Lung (tissue), 12 donors: Measurements from ENCODE around the gene SEC14L1. TPM values are rescaled to one million over a fixed set of nuclear protein-coding genes. Genes with fewer than 3 reads are reported as not detected.

Source experiments
- ATAC-seq: fragments of 200-7000 bp; cut with Tn5 transposase; one replicate; pipeline ENCODE4 v1.9.1; 2020; ENCODE audit warnings: moderate number of reproducible peaks; ENCODE audit not compliant: insufficient read depth, low FRiP score
- DNase-seq, 3 donors: peaks; one replicate each; pipeline ENCODE4 v3.0.0-alpha.2; 2013 to 2017
- H3K27ac ChIP-seq, 2 donors: one replicate each; pipeline ENCODE4 v1.5.1; 2013; ENCODE audit warnings: mild to moderate bottlenecking in 2 of 2, moderate library complexity in 2 of 2, control low read depth in 1 of 2, inconsistent platforms in 1 of 2, low read depth in 1 of 2, low read length in 1 of 2
- H3K27me3 ChIP-seq, 3 donors: one replicate each; pipeline ENCODE4 v1.5.1; 2013; ENCODE audit warnings: low read length in 2 of 3; ENCODE audit not compliant: control insufficient read depth in 3 of 3, insufficient read depth in 3 of 3
- H3K36me3 ChIP-seq, 4 donors: one replicate each; pipeline ENCODE4 v1.5.1; 2013; ENCODE audit warnings: low read length in 4 of 4, mild to moderate bottlenecking in 1 of 4, moderate library complexity in 1 of 4; ENCODE audit not compliant: control insufficient read depth in 4 of 4, insufficient read depth in 4 of 4
- H3K4me1 ChIP-seq, 5 donors: one replicate each; pipeline ENCODE4 v1.5.1; 2013; ENCODE audit warnings: low read length in 5 of 5, mild to moderate bottlenecking in 2 of 5, moderate library complexity in 1 of 5; ENCODE audit not compliant: control insufficient read depth in 5 of 5, insufficient read depth in 5 of 5
- H3K4me3 ChIP-seq: one replicate; pipeline ENCODE4 v1.5.1; 2013; ENCODE audit warnings: mild to moderate bottlenecking, control low read depth, moderate library complexity
- H3K9ac ChIP-seq, 2 donors: one replicate each; pipeline ENCODE4 v1.5.1; 2013; ENCODE audit warnings: low read length in 2 of 2, control low read depth in 1 of 2; ENCODE audit not compliant: insufficient read depth in 1 of 2
- H3K9me3 ChIP-seq, 4 donors: one replicate each; pipeline ENCODE4 v1.5.1; 2013; ENCODE audit warnings: low read length in 3 of 4, mild to moderate bottlenecking in 1 of 4, moderate library complexity in 1 of 4; ENCODE audit not compliant: control insufficient read depth in 4 of 4, insufficient read depth in 3 of 4
- WGBS, 2 donors: extraction: QIAGEN DNeasy Blood & Tissue Kit; methylation state at CpG; one replicate each; pipeline ENCODE4 v1.1.7; 2013; 5-methylcytosine and 5-hydroxymethylcytosine counted together
- polyA plus RNA-seq, 2 donors: library from polyadenylated mRNA; stranded (reverse); fragments of 200-250 nt; gene quantifications; one replicate each; pipeline ENCODE4 v1.2.1, GENCODE V29; 2013
- total RNA-seq, 2 donors: library from RNA; depleted of rRNA in 1 of 2; stranded (reverse); fragments of >200 nt in 1 of 2; gene quantifications; one replicate each; pipeline ENCODE4 v1.2.1, GENCODE V29; 2014 to 2021
- TF ChIP-seq, protein P1 (sequence below): IDR thresholded peaks from 2 replicates; pipeline ENCODE4 v1.5.1; 2012; ENCODE audit warnings: mild to moderate bottlenecking; ENCODE audit errors: control extremely low read depth, extremely low read depth
- donor health status: control.
- donor health status: control.
- donor health status: Bipolar disorder and iron deficiency.
- donor health status: healthy.
- donor health status: DM: yes; HTN: yes; CAD: no.

Gene SEC14L1
- total and polyA plus RNA-seq, 4 donors = 41.6 to 171 (median 135) TPM

DNA sequence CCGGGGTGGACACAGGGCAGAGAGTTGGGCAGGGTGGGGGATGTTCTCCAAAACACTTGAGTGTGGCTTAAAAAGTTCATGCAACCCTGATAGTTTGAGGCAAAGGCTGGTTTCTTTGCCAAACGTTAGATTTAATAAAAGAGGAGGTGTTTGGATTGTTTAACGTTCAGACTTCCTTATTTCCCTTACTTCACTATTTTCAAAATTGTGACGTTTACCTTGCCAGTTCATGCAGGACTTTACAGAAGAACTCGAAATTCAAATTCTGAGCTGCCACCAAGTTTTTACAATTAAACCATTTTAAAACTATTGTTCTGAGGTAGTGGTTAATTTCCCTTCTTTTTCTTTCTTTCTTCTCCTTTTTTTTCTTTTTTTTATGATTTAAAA is 5.5 kb downstream of the SEC14L1 start:
- Histone ChIP-seq H3K27me3 (no peaks in the 10 kb centered on the region), H3K36me3 (peaks cover 7 to 23% (median 14%) of the 10 kb centered on the region in 4 donors), H3K9ac (no peak overlapping the region), H3K9me3 (no peaks in the 10 kb centered on the region), H3K4me3 (no peak overlapping the region), H3K27ac (peak overlapping the region; percentile 81 to 87), H3K4me1 (peaks cover 4 to 48% (median 19%) of the 10 kb centered on the region in 5 donors)
- DNase-seq = no peak
- 16 to 18% methylated on average over 5 of the region's 5 CpGs for WGBS, 2 donors
- no peak for ATAC-seq
- TF ChIP-seq, protein P1, sequence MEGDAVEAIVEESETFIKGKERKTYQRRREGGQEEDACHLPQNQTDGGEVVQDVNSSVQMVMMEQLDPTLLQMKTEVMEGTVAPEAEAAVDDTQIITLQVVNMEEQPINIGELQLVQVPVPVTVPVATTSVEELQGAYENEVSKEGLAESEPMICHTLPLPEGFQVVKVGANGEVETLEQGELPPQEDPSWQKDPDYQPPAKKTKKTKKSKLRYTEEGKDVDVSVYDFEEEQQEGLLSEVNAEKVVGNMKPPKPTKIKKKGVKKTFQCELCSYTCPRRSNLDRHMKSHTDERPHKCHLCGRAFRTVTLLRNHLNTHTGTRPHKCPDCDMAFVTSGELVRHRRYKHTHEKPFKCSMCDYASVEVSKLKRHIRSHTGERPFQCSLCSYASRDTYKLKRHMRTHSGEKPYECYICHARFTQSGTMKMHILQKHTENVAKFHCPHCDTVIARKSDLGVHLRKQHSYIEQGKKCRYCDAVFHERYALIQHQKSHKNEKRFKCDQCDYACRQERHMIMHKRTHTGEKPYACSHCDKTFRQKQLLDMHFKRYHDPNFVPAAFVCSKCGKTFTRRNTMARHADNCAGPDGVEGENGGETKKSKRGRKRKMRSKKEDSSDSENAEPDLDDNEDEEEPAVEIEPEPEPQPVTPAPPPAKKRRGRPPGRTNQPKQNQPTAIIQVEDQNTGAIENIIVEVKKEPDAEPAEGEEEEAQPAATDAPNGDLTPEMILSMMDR = no peak

DNA sequence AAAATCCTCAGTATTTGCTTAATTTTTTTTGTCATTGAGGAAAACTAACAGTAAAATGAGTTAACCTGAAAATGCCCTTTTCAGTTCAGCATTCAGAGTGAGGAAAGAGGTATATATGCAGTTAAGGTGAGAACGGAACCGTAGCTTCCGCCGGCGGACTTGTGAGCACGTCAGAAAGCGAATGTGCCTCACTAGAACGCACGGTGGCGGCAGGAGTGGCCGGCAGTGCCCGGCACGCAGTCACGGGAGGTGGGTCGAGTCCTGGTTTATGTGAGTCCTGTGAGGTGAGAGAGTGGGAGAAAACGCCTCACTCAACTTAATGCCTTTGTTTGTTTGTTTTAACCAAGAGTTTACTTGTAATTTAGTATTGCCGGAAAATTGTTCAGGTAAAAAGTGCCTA is 6.1 kb downstream of the SEC14L1 start:
- peak in 1 of 3 donors; percentile 53 for DNase-seq
- TF ChIP-seq, protein P1 = no peak
- WGBS, 2 donors = 37 to 51% methylated on average over 17 of the region's 17 CpGs

GRCh38 chr17:77147357-77147801 is 6.6 kb downstream of the SEC14L1 start:
- Histone ChIP-seq H3K4me3 (no peak overlapping the region), H3K27ac (peak overlapping the region; percentile 58 to 68), H3K9me3 (no peaks in the 10 kb centered on the region), H3K36me3 (peaks cover 7 to 23% (median 14%) of the 10 kb centered on the region in 4 donors), H3K4me1 (peaks cover 4 to 43% (median 16%) of the 10 kb centered on the region in 5 donors), H3K27me3 (no peaks in the 10 kb centered on the region), H3K9ac (peak overlapping the region in 1 of 2 donors; percentile 26)
- DNase-seq = no peak
- TF ChIP-seq, protein P1 = no peak
- 47 to 77% methylated on average over 8 of the region's 8 CpGs for WGBS, 2 donors
- ATAC-seq = no peak

More for the DNA sequence above, 6.1 kb downstream of the SEC14L1 start:
- peak overlapping the region; percentile 28 to 85 for H3K27ac ChIP-seq
- no peaks in the 10 kb centered on the region for H3K27me3 ChIP-seq
- peaks cover 7 to 23% (median 14%) of the 10 kb centered on the region in 4 donors for H3K36me3 ChIP-seq
- no peak for ATAC-seq
- H3K9ac ChIP-seq = peak overlapping the region in 1 of 2 donors; percentile 26
- no peak overlapping the region for H3K4me3 ChIP-seq
- H3K4me1 ChIP-seq = peaks cover 4 to 45% (median 16%) of the 10 kb centered on the region in 5 donors
- no peaks in the 10 kb centered on the region for H3K9me3 ChIP-seq
